ENCODE measurements around the gene PDZRN3.
"Not testable (repeated sequence)": the region's sequence is repeated elsewhere in the genome, so short reads cannot be mapped to it uniquely, and the experiment has no call there.

PDZRN3 gene

DNA sequence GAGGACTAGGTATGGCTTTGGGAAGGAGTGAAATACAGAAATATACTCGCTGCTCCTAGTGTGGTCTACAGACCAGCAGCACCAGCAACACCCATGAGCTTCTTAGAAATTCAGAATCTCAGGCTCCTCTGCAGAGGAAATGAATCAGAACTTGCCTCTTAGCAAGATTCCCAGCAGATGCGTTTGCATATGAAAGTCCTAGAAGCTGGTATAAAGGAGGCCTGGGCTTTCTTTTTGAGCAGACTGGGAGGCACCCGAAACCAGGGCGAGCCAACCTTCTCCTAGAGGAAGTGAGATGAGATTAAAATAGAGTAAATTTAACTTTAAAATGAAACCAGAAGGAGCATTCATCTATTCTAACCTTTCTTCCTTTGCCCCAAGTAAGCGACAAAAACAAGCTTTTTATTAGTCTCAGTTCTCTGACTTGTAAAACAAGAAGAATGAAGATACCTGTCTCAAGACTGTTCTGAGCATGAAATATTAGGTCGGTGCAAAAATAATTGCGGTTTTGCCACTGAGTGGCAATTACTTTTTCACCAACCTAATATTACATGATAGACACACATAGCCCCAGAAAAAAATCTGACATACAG lies 140.0 kb downstream of the PDZRN3 start:
- no peak for DNase-seq

GRCh38 chr3:73481888-73482287 lies 142.9 kb downstream of the PDZRN3 start:
- DNase-seq = no peak

DNA sequence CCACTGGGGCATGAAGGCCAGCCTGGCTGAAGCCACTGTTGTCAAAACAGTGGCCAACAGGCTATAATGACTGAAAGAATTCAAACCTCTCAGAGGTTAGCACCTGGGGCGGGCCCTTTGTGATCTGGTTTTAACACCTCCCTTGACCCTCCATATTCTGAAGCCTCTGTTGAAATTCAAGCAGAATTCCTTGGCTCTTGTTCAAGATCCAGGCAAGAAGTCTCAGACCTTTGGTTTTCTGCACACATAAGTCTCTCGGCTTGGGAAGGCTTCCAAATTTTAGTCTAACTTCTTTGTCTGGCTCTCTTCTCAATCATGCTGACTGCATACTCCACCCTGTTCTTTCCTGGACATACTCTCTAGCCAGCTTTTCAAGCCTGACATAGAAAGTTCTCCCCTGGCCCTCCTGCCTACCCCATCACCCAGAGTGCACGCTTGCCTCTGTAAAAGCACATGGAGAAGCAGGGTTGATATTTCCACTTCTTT lies 144.5 kb downstream of the PDZRN3 start:
- DNase-seq = no peak

- DNase-seq = no peak
Measured at GRCh38 chr3:73479325-73479724, 145.4 kb downstream of the PDZRN3 start.

DNA sequence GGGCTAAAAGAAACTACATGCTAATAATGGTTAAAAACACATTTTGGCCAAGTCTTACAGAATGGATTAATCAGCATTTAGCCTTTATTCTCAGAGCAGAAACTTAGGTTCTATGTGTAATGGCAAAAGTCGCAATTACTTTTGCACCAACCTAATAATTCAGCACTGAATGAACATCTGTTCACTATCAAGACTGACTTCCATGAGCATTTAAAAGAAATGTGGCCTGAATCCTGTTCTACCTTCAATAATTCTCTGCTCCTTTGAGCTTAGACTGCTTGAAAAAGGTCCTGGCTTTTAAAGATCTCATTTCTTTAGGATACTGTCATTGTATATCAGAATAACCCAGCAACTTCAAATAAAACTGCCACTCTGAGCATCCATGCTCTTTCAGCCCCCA lies 145.9 kb downstream of the PDZRN3 start:
- DNase-seq = no peak

DNA sequence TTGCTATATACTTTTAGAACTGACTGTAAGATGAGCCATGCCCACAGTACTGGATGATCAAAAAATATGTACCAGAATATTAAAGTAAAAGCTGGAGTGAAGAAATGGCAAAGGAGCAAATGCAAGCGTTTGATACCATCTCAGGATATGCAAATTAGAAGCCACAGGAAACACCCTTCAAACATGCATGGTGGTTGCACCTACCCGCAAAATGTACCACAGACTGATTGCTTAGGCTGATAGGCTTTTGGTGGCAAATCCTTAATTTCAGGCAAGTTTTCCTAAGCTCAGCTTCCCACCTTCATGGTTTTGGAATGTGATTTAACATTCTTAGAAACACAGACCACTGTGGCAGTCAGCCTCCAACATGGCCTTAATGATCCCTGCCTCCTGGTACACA lies 149.0 kb downstream of the PDZRN3 start:
- DNase-seq = no peak

- DNase-seq = no peak
Measured at GRCh38 chr3:73475175-73475574, 149.6 kb downstream of the PDZRN3 start.

GRCh38 chr3:73474619-73475018 lies 150.1 kb downstream of the PDZRN3 start:
- no peak for DNase-seq

DNA sequence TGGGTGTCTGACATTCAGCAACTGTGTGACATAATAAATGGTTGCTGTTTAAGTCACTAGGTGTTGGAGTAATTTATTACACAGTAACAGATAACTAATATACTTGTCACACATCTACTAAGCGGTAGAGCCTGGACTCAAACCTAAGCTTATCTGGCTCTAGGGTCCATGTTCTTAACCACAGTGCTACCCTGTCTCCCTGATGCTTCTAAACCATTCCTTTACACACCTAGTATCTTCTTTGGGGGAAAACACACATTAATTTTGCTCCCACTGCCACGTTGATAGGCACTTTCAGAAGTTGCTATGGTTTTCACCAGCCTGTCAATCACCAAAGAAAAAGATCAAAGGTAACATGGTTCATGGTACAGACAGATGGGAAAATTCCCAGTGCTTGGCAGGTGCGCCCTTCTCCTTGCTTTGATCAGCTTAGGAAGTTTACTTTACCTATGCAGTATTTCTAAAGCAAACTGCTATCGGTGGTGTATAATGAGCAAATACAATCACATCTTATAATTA lies 150.8 kb downstream of the PDZRN3 start:
- DNase-seq = no peak

GRCh38 chr3:73473181-73473897 lies 151.4 kb downstream of the PDZRN3 start:
- no peak for DNase-seq

DNA sequence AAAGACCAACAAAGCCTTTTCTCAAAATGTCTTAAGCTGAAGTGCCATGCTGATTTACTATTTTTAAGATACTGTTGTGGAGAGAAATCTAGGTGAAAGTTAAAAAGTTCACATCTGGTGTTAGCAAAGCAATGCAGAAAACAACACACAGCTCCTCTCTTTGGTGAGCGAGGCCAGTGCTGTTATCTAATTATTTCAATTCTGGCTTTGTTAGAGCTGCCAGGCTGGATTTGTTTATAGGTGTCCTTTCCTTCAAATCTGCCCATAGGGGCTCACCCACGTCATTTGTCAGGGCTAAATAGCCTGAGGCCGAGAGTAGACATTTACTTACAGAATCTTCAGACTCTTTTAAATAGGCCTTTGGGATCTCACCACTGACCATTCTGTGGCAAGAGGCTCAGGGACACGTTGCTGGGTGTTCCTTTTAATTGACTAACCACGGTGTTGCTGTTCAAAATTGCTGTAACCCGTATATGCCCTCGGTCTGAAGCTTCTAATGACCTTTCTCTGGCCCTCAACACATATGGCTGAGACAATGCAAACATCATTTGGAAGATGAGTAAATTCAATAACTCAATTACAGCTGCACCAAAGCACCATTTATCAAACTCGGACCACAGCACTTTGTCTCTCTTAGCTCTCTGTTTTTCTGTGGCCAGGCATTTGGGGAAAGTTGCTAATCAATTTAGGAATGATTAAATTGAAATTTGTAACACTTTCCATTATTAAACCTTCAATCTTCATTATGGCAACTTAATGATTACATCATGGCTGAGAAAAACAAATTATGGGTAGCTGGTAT lies 152.6 kb downstream of the PDZRN3 start:
- DNase-seq = no peak

GRCh38 chr3:73470860-73471259 lies 153.9 kb downstream of the PDZRN3 start:
- no peak for DNase-seq

- no peak for DNase-seq
Measured at GRCh38 chr3:73469331-73469730, 155.4 kb downstream of the PDZRN3 start.

DNA sequence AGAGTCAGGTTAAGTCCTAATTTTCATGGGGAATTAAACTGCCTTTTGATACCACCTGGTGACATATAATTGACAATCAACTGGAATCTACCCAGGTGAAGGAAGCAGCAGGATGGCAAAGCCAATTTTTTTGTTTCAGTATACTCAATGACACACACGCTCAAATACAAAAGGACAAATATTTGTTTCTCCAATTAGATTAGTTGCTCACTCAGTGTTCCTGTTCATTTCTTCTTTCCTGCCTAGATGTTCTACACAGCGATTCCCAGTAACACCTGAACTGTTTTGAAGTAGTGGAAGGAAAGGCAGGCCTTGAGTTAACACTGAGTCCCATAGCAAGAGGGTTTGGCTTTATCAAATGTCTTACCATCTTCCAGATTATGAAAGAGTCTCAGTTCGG lies 157.5 kb downstream of the PDZRN3 start:
- no peak for DNase-seq

- DNase-seq = no peak
Measured at GRCh38 chr3:73465926-73466325, 158.8 kb downstream of the PDZRN3 start.

DNA sequence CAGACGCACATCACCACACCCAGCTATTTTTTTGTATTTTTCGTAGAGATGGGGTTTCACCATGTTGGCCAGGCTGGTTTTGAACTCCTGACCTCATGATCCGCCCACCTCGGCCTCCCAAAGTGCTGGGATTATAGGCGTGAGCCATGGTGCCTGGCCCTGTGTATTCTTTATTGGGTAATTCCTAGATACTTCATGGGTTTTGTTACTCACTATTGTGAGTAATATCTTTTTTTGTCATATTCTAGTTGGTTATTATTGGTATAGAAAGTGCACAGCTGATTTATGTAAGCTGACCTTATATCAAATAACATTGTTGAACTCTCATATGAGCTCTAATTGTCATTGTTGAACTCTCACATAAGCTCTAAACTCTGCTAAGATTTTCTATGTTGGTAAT lies 160.6 kb downstream of the PDZRN3 start:
- not testable (repeated sequence) for DNase-seq

GRCh38 chr3:73461547-73461946 lies 163.2 kb downstream of the PDZRN3 start:
- no peak for DNase-seq

DNA sequence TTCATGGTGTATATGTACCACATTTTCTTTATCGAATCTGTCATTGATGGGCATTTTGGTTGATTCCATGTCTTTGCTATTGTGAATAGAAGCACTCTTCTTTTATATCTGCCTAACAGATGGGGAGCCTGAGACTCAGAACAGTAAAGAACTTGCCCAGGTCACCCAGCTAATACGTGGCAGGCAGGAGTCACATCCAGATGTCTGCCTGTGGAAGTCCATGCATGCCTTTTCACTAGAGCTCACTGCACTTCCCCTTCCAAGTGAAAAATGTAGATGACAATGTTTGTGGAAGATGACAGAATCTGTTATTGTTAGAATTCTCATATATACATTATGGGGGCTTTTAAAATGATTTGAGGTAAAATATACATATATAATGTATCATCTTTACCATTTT lies 165.0 kb downstream of the PDZRN3 start:
- DNase-seq = no peak

DNA sequence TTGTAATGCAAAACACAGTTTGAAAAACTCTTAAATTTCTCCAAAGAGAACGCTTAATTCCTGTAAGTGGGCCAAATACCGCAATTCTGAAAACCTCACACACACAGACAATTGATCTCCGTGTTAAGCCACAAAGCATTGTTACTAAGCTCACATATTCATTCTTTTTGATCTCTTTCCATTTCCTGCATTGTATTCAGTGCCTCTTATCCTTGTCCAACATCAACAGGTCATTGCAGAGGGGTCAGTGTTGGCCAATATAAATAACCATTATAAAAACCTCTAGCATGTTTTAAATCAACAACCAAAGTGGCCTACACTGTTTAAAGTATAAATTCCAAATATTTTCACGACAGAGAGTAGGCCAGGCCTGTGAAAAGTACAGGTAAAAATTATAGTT lies 171.1 kb downstream of the PDZRN3 start:
- DNase-seq = no peak

- DNase-seq = no peak
Measured at GRCh38 chr3:73452729-73453128, 172.0 kb downstream of the PDZRN3 start.

- no peak for DNase-seq
Measured at GRCh38 chr3:73451301-73451944, 173.3 kb downstream of the PDZRN3 start.

GRCh38 chr3:73449774-73450173 lies 175.0 kb downstream of the PDZRN3 start:
- DNase-seq = no peak

DNA sequence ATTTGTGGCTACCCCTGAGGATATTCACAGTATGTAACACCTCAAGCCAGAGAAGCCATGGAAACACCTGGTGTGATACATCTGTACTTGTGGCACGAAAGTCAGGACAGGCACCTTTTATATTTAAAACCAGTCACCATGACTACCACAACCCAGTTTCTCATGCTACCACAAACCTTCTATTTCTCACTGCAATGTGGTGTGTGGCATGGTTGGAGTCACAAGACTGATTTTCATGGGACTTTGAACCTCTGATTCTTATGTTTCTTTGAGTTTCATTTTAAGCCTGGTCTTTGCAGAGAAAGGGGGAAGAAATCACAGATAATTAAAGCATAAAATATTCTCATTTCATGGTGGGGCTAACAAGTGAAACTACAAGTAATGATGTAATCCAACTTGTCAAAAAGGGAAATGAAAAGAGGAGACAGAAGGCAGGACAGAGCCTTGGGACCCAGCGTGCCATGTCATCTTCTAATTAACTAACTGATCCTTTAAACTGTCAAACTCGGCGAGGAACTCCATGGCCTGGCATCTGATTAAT lies 175.9 kb downstream of the PDZRN3 start:
- DNase-seq = no peak

Data from CD4-positive, alpha-beta T cell treated with Interleukin-10 for 1 hour (primary cell).